GM21447 (cell line): Measurements from ENCODE around the gene PSMG3.

Experiments used
- ATAC-seq: cut with Tn5 transposase; IDR thresholded peaks from one replicate; pipeline ENCODE4 v1.9.1; 2021; ENCODE audit not compliant: unreplicated experiment

Gene PSMG3

GRCh38 chr7:1559626-1560590 lies 9.9 kb downstream of the PSMG3 start:
- ATAC-seq: no peak

GRCh38 chr7:1558841-1559625 lies 10.8 kb downstream of the PSMG3 start:
- ATAC-seq: no peak

GRCh38 chr7:1558181-1558811 lies 11.5 kb downstream of the PSMG3 start:
- ATAC-seq: no peak

GRCh38 chr7:1557771-1558170 lies 12.1 kb downstream of the PSMG3 start:
- no peak for ATAC-seq

- no peak for ATAC-seq
Observed at GRCh38 chr7:1557006-1557405, 12.8 kb downstream of the PSMG3 start.

- ATAC-seq: no peak
Observed at GRCh38 chr7:1555813-1556543, 13.9 kb downstream of the PSMG3 start, which contains the start of gene TMEM184A. Gene TMEM184A, minus strand, starts transcription at chr7:1556205. Its CDS starts 721 bp downstream, at chr7:1555484.

GRCh38 chr7:1555046-1555812 lies 14.6 kb downstream of the PSMG3 start:
- ATAC-seq: no peak

- no peak for ATAC-seq
Observed at GRCh38 chr7:1554333-1555045, 15.3 kb downstream of the PSMG3 start.

GRCh38 chr7:1553512-1554210 lies 16.2 kb downstream of the PSMG3 start:
- ATAC-seq: no peak

GRCh38 chr7:1552200-1552599 lies 17.6 kb downstream of the PSMG3 start:
- ATAC-seq: no peak

GRCh38 chr7:1550846-1551155 lies 19.0 kb downstream of the PSMG3 start:
- ATAC-seq: no peak

GRCh38 chr7:1550005-1550845 lies 19.6 kb downstream of the PSMG3 start:
- ATAC-seq: no peak

- no peak for ATAC-seq
Observed at GRCh38 chr7:1549357-1550004, 20.4 kb downstream of the PSMG3 start.

- ATAC-seq: no peak
Observed at GRCh38 chr7:1548944-1549343, 20.9 kb downstream of the PSMG3 start.

- no peak for ATAC-seq
Observed at GRCh38 chr7:1548438-1548831, 21.4 kb downstream of the PSMG3 start.

GRCh38 chr7:1547777-1548437 lies 21.9 kb downstream of the PSMG3 start:
- ATAC-seq: no peak
